Neural progenitor cell (in vitro differentiated cells): ENCODE measurements around the gene CASP7. TPM values are rescaled to one million over a fixed set of nuclear protein-coding genes. Genes with fewer than 3 reads are reported as not detected.

Experiments
- DNase-seq: peaks from one replicate; pipeline ENCODE4 v3.0.0-alpha.2; 2016; ENCODE audit warnings: low spot score
- H2AFZ ChIP-seq: fragments of 200-600 bp; sonication (generic); replicated peaks from 2 replicates; pipeline ENCODE4 v1.6.1; 2016; ENCODE audit warnings: antibody characterized with exemption
- H3F3A ChIP-seq: fragments of 200-600 bp; sonication (generic); 2 replicates; pipeline ENCODE4 v1.6.1; 2016; ENCODE audit warnings: antibody characterized with exemption, low read depth
- H3K27ac ChIP-seq: fragments of 200-600 bp; sonication (generic); 2 replicates; pipeline ENCODE4 v1.5.1; 2016; ENCODE audit warnings: mild to moderate bottlenecking
- H3K27me3 ChIP-seq: fragments of 200-600 bp; sonication (generic); 2 replicates; pipeline ENCODE4 v1.6.1; 2016; ENCODE audit warnings: mild to moderate bottlenecking, moderate library complexity
- H3K36me3 ChIP-seq: fragments of 200-600 bp; sonication (generic); 2 replicates; pipeline ENCODE4 v1.5.1; 2016
- H3K4me1 ChIP-seq: fragments of 200-600 bp; sonication (generic); 2 replicates; pipeline ENCODE4 v1.6.1; 2016; ENCODE audit warnings: mixed run types
- H3K4me2 ChIP-seq: fragments of 200-600 bp; sonication (generic); 2 replicates; pipeline ENCODE4 v1.6.1; 2016
- H3K4me3 ChIP-seq: fragments of 200-600 bp; sonication (generic); 2 replicates; pipeline ENCODE4 v1.5.1; 2016
- H3K79me2 ChIP-seq: fragments of 200-600 bp; sonication (generic); 2 replicates; pipeline ENCODE4 v1.6.1; 2016; ENCODE audit warnings: low read depth
- H3K9ac ChIP-seq: fragments of 200-600 bp; sonication (generic); 2 replicates; pipeline ENCODE4 v1.6.1; 2016
- H3K9me3 ChIP-seq: fragments of 200-600 bp; sonication (generic); 2 replicates; pipeline ENCODE4 v1.5.1; 2016; ENCODE audit warnings: low read depth
- H4K20me1 ChIP-seq: fragments of 200-600 bp; sonication (generic); 2 replicates; pipeline ENCODE4 v1.6.1; 2016; ENCODE audit warnings: low read depth
- H3K27ac Mint-ChIP-seq: 3 replicates; pipeline ENCODE4 v1.8.0; 2021; ENCODE audit warnings: mixed read lengths
- H3K27me3 Mint-ChIP-seq: 2 replicates; pipeline ENCODE4 v1.8.0; 2022; ENCODE audit warnings: low read depth, mild to moderate bottlenecking, inconsistent platforms, moderate library complexity, mixed read lengths; ENCODE audit not compliant: insufficient read depth
- H3K36me3 Mint-ChIP-seq: 3 replicates; pipeline ENCODE4 v1.8.0; 2021; ENCODE audit warnings: mixed read lengths
- H3K4me1 Mint-ChIP-seq: 3 replicates; pipeline ENCODE4 v1.8.0; 2021; ENCODE audit warnings: mixed read lengths
- H3K4me3 Mint-ChIP-seq: 3 replicates; pipeline ENCODE4 v1.8.0; 2021; ENCODE audit warnings: mild to moderate bottlenecking, moderate library complexity, mixed read lengths
- H3K9me3 Mint-ChIP-seq: 3 replicates; pipeline ENCODE4 v1.8.0; 2020; ENCODE audit warnings: mixed read lengths
- EZH2 ChIP-seq: fragments of 200-600 bp; sonication (generic); IDR thresholded peaks from 2 replicates; pipeline ENCODE4 v1.6.1; 2017; ENCODE audit warnings: antibody characterized with exemption, mild to moderate bottlenecking, moderate library complexity
- EZH2phosphoT487 ChIP-seq: fragments of 200-600 bp; sonication (generic); IDR thresholded peaks from 2 replicates; pipeline ENCODE4 v1.6.1; 2017; ENCODE audit warnings: antibody characterized with exemption
- total RNA-seq: library from RNA; depleted of rRNA; stranded (reverse); fragments of >200 nt; gene quantifications from 2 replicates; pipeline ENCODE4 v1.2.3, GENCODE V29; 2015; ENCODE audit warnings: low replicate concordance
- TF ChIP-seq, protein P1 (sequence below): fragments of 200-600 bp; sonication (generic); IDR thresholded peaks from 2 replicates; pipeline ENCODE4 v1.5.1; 2017; ENCODE audit warnings: antibody characterized with exemption, mild to moderate bottlenecking

CASP7 gene
- total RNA-seq, 1 donor from 2014 or later = 18.9 TPM

DNA sequence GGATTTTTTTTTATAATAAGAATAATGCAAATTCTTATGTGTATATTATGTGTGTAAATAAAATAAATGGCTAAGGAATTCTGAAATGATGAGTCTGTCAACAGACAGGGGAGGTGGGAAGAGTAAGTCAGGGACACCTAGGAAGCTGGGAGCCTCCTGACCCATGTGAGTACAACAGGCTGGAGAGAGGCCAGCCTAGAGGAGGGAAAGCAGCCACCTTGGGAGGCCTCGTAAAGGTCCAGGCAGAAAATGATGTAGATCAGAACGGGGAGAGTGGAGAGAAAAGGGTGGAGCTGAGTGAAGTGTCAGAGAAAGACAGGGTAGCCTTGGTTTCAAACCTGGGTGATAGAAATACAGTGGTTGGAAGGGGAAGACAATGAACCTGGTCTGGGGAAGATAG, 22.8 kb upstream of the CASP7 start:
- H3K79me2 ChIP-seq = no peaks in the 10 kb centered on the region
- Mint-ChIP-seq H3K4me1 (no peaks in the 10 kb centered on the region), H3K27ac (no peak overlapping the region), H3K27me3 (peaks cover 5% of the 10 kb centered on the region), H3K4me3 (no peak overlapping the region), H3K36me3 (no peaks in the 10 kb centered on the region), H3K9me3 (no peaks in the 10 kb centered on the region)
- H2AFZ ChIP-seq = no peak overlapping the region
- no peak overlapping the region for H3K9ac ChIP-seq
- no peaks in the 10 kb centered on the region for H3K36me3 ChIP-seq
- no peaks in the 10 kb centered on the region for H4K20me1 ChIP-seq
- no peaks in the 10 kb centered on the region for H3F3A ChIP-seq
- TF ChIP-seq EZH2phosphoT487 (no peak), EZH2 (no peak)
- TF ChIP-seq, protein P1, sequence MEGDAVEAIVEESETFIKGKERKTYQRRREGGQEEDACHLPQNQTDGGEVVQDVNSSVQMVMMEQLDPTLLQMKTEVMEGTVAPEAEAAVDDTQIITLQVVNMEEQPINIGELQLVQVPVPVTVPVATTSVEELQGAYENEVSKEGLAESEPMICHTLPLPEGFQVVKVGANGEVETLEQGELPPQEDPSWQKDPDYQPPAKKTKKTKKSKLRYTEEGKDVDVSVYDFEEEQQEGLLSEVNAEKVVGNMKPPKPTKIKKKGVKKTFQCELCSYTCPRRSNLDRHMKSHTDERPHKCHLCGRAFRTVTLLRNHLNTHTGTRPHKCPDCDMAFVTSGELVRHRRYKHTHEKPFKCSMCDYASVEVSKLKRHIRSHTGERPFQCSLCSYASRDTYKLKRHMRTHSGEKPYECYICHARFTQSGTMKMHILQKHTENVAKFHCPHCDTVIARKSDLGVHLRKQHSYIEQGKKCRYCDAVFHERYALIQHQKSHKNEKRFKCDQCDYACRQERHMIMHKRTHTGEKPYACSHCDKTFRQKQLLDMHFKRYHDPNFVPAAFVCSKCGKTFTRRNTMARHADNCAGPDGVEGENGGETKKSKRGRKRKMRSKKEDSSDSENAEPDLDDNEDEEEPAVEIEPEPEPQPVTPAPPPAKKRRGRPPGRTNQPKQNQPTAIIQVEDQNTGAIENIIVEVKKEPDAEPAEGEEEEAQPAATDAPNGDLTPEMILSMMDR = no peak
- DNase-seq = no peak
- no peaks in the 10 kb centered on the region for H3K9me3 ChIP-seq
- H3K4me2 ChIP-seq = no peak overlapping the region
- no peaks in the 10 kb centered on the region for H3K4me1 ChIP-seq
- no peak overlapping the region for H3K4me3 ChIP-seq
- H3K27me3 ChIP-seq = no peaks in the 10 kb centered on the region
- H3K27ac ChIP-seq = no peak overlapping the region

DNA sequence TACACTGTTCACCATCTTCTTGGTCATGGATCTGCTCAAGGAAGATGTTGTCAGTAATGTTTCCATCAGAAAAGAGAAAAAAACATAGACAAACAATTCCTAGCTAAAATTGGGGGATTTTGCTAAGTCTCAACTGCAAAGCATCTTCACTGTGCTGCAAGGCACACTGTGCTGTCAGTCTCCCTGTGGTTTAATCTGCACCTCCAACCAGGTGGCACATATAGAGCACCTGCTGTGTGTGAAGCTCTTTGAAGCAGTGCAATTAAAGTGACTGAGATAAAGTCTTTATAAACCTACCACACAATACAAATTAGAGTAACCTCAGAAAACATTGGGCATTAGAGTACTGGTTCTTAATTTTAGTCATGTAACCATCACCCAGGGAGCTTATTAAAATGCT, 22.2 kb upstream of the CASP7 start:
- H3K27me3 ChIP-seq = no peaks in the 10 kb centered on the region
- Mint-ChIP-seq H3K9me3 (no peaks in the 10 kb centered on the region), H3K36me3 (no peaks in the 10 kb centered on the region), H3K4me3 (no peak overlapping the region), H3K27me3 (peaks cover 5% of the 10 kb centered on the region), H3K4me1 (no peaks in the 10 kb centered on the region), H3K27ac (no peak overlapping the region)
- H3K9ac ChIP-seq = no peak overlapping the region
- H2AFZ ChIP-seq = no peak overlapping the region
- H3F3A ChIP-seq = no peaks in the 10 kb centered on the region
- H3K9me3 ChIP-seq = no peaks in the 10 kb centered on the region
- H3K4me3 ChIP-seq = no peak overlapping the region
- H3K36me3 ChIP-seq = no peaks in the 10 kb centered on the region
- H3K79me2 ChIP-seq = no peaks in the 10 kb centered on the region
- TF ChIP-seq, protein P1 = no peak
- no peak for TF ChIP-seq EZH2phosphoT487
- no peak for TF ChIP-seq EZH2
- H3K4me1 ChIP-seq = no peaks in the 10 kb centered on the region
- H4K20me1 ChIP-seq = no peaks in the 10 kb centered on the region
- no peak overlapping the region for H3K4me2 ChIP-seq
- no peak for DNase-seq
- no peak overlapping the region for H3K27ac ChIP-seq

DNA sequence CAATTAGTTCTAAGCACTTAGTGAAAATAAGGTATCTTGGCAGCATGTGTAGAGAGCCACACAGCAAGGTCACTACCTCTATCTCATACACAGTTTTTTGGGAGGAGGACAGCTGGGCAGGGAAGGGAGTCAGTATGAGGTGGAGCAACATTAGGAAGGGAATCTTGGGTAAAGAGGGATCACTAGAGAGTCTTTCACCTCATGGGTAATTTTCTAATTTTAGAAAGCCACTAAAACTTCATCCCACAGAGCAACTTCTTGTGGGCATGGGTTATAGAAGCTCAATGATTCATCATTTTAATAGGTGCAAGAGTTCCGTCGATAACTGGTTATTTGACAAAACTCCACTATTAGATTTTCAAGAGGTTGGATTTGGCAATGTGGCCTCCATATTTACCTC, 18.4 kb upstream of the CASP7 start:
- H3K9ac ChIP-seq = no peak overlapping the region
- no peak overlapping the region for H3K4me2 ChIP-seq
- H3K27ac Mint-ChIP-seq = no peak overlapping the region
- H3K36me3 Mint-ChIP-seq = no peaks in the 10 kb centered on the region
- H3K79me2 ChIP-seq = no peaks in the 10 kb centered on the region
- H3K4me1 ChIP-seq = peaks cover 7% of the 10 kb centered on the region
- H3K27me3 Mint-ChIP-seq = peaks cover 4% of the 10 kb centered on the region
- H3K36me3 ChIP-seq = no peaks in the 10 kb centered on the region
- DNase-seq = no peak
- no peaks in the 10 kb centered on the region for H3F3A ChIP-seq
- H2AFZ ChIP-seq = no peak overlapping the region
- no peaks in the 10 kb centered on the region for H3K9me3 ChIP-seq
- TF ChIP-seq EZH2 (no peak), EZH2phosphoT487 (no peak)
- TF ChIP-seq, protein P1 = no peak
- no peaks in the 10 kb centered on the region for H3K27me3 ChIP-seq
- no peaks in the 10 kb centered on the region for H3K9me3 Mint-ChIP-seq
- no peaks in the 10 kb centered on the region for H3K4me1 Mint-ChIP-seq
- H4K20me1 ChIP-seq = no peaks in the 10 kb centered on the region
- H3K4me3 ChIP-seq = no peak overlapping the region
- H3K4me3 Mint-ChIP-seq = no peak overlapping the region
- H3K27ac ChIP-seq = no peak overlapping the region

DNA sequence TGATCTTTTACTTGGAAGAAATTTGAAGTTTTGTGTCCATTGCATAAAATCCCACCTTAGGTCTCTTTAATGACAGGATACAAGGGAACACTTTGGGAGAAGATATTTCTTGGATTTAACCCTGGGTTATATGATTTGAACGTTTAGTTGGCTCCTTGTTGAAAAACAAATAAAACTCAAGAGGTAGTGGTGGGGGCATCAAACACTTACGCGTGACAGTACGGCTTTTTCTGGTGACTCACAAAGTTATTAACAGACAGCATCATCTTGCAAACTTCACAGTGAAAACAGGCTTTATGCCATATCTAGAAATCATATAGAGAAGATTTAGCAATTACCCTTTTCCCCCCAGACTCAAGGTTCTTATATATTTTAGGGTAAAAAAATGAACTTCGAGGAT, 16.6 kb upstream of the CASP7 start:
- DNase-seq = no peak
- Mint-ChIP-seq H3K4me1 (no peaks in the 10 kb centered on the region), H3K4me3 (no peak overlapping the region), H3K27ac (no peak overlapping the region), H3K36me3 (no peaks in the 10 kb centered on the region), H3K9me3 (no peaks in the 10 kb centered on the region), H3K27me3 (peaks cover 2% of the 10 kb centered on the region)
- H3K9ac ChIP-seq = no peak overlapping the region
- H3K27ac ChIP-seq = no peak overlapping the region
- H3K4me2 ChIP-seq = no peak overlapping the region
- H4K20me1 ChIP-seq = no peaks in the 10 kb centered on the region
- no peak overlapping the region for H2AFZ ChIP-seq
- no peak for TF ChIP-seq EZH2
- TF ChIP-seq, protein P1 = no peak
- TF ChIP-seq EZH2phosphoT487 = no peak
- H3K4me3 ChIP-seq = no peak overlapping the region
- peaks cover 7% of the 10 kb centered on the region for H3K4me1 ChIP-seq
- no peaks in the 10 kb centered on the region for H3K27me3 ChIP-seq
- H3K79me2 ChIP-seq = no peaks in the 10 kb centered on the region
- H3K9me3 ChIP-seq = no peaks in the 10 kb centered on the region
- H3K36me3 ChIP-seq = no peaks in the 10 kb centered on the region
- H3F3A ChIP-seq = no peaks in the 10 kb centered on the region
